Rectal smooth muscle tissue (tissue), 1 donor: ENCODE results near the gene PHACTR3.

Experiments used
- H3K27ac ChIP-seq: one replicate; pipeline ENCODE4 v1.7.0; 2013; ENCODE audit warnings: low read depth, low read length, inconsistent platforms
- H3K27me3 ChIP-seq: one replicate; pipeline ENCODE4 v1.7.0; 2013; ENCODE audit warnings: low read length; ENCODE audit not compliant: control insufficient read depth, insufficient read depth
- H3K36me3 ChIP-seq: one replicate; pipeline ENCODE4 v1.7.0; 2013; ENCODE audit warnings: low read length; ENCODE audit not compliant: control insufficient read depth, insufficient read depth
- H3K4me1 ChIP-seq: one replicate; pipeline ENCODE4 v1.7.0; 2013; ENCODE audit warnings: low read length; ENCODE audit not compliant: control insufficient read depth, insufficient read depth
- H3K4me3 ChIP-seq: one replicate; pipeline ENCODE4 v1.7.0; 2013; ENCODE audit warnings: low read length
- H3K9ac ChIP-seq: one replicate; pipeline ENCODE4 v1.7.0; 2013; ENCODE audit warnings: low read length

The PHACTR3 gene

DNA sequence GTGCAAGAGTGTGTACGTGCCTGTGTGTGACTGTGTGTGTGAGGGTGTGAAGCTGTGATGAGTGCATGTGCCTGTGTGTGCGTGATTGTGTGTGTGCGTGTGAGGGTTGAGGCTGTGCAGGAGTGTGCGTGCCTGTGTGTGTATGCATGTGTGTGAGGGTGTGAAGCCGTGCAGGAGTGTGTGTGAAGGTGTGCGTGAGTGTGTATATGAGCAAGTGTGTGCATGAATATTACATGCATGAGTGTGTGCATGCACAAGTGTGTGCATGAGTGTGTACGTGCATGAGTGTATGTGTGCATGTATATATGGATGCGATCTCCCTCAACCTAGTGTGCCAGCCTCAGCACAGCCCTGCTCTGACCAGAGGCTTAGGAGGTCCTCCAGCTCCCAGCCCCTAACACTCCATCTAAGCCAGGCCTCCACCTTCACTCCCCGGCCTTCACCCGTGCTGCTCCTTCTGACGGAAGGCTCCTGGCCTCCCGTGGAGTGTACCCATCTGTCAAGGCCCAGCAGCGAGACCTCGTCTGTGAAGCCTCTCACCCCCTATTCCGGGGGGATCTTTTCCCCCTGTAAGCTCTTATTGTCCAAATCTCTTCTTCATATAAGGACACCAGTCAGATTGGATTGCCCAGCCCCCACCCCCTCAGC is 19.9 kb upstream of the PHACTR3 start:
- Histone ChIP-seq H3K4me1 (no peaks in the 10 kb centered on the region), H3K36me3 (no peaks in the 10 kb centered on the region), H3K27me3 (peaks cover 5% of the 10 kb centered on the region), H3K9ac (no peak overlapping the region), H3K4me3 (no peak overlapping the region), H3K27ac (no peak overlapping the region)

DNA sequence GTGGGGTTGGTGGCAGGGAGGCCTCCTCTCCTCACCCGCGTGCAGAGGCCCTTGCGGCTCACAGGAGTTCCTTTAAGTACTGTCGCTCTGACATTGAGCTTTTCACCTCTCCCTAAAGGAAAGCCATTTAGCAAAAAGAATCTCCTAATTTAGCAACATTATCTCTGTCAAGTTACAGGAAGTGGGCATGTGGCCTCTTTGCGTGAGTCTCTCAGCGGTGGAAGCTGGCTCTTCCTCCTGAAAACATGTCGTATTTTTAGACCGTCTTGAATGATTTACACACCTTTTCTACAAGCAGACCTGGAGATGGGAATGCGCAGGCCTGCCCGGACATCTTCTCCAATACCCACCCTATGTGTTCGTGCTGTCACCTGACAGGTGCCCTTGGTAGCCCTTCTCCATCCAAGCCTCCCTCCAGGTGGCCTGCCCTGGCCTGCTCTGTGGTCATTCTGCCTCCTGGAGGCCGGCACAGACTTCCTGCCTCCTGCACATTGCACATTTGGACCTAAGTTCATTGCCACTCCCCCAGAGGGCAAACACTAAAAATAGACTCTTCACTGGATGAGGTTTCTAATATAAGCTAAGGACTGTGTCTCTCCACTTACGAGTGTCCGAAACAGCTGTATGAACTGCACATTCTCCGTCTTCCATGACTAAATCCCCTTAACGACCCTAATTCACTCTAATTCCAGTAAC is 18.5 kb upstream of the PHACTR3 start:
- Histone ChIP-seq H3K36me3 (no peaks in the 10 kb centered on the region), H3K4me3 (no peak overlapping the region), H3K27ac (no peak overlapping the region), H3K27me3 (peaks cover 2% of the 10 kb centered on the region), H3K4me1 (no peaks in the 10 kb centered on the region), H3K9ac (no peak overlapping the region)

DNA sequence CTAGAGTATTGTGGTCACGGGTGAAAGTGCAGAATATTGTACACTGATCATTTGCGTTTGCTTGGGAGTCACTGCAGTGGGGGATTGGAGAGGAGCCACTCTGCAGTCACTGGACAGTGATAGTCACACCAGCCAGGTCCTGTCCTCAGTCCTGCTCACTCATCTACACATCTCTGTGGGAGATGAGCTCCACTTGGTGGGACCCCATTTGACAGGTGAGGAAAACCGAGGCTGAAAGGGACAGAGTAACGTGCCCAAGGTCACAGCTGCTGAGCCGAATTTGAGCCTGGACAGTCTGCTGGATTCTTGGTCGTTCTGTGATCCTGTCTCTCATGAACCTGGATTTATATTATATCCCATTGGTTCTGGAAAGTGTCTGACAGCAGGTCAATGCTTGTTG is 17.7 kb upstream of the PHACTR3 start:
- no peak overlapping the region for H3K4me3 ChIP-seq
- H3K36me3 ChIP-seq: no peaks in the 10 kb centered on the region
- H3K9ac ChIP-seq: no peak overlapping the region
- H3K4me1 ChIP-seq: no peaks in the 10 kb centered on the region
- H3K27me3 ChIP-seq: peaks cover 2% of the 10 kb centered on the region
- H3K27ac ChIP-seq: no peak overlapping the region

DNA sequence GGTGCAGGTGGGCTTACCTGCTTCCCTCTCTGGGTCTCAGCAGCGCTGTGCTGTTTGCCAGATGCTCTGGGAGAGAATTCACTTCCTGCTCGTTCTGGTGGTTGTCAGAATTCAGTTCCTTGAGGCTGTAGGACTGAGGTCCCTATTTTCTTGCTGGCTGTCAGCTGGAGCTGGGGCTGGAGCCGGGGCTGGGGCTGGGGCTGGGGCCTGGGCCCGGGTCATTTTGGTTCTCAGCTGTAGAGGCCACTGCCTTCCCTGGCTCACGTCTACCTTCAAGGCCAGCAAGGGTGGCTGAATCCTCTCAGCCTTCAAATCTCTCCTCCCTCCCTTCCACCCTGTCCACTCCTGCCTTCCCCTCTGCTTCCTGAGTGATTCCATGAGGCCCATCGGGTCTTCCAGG is 16.8 kb upstream of the PHACTR3 start:
- H3K9ac ChIP-seq: no peak overlapping the region
- H3K4me3 ChIP-seq: no peak overlapping the region
- H3K4me1 ChIP-seq: no peaks in the 10 kb centered on the region
- no peak overlapping the region for H3K27ac ChIP-seq
- H3K27me3 ChIP-seq: peaks cover 2% of the 10 kb centered on the region
- no peaks in the 10 kb centered on the region for H3K36me3 ChIP-seq

DNA sequence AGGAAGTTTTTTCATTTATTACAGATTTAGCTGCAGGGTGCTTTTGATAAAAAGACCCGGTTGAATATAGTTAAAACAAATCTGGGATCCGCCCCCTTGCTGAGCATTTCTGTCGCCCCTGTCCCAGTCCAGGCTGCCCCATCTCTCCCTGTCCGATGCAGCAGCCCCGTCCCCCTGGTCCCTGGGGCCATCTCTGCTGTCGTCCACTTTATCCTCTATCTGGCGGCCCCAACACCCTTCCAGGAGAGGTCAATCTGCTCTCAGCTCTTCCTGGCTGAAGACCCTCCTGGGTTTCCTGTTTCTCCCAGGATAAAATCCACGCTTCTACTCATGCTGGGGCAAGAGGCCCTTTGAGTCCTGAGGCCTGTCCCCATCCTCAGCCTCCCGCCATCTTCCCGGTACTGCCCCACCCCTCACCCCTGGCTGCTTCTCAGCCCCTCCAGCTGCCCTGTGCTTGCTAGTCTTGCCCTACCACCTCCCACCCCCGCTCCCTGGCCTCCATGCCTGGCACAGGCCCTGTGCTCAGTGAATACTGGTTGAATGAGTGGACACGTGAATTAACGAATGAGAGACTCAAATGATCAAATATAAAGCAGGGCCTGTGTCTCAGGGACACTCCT is 16.0 kb upstream of the PHACTR3 start:
- Histone ChIP-seq H3K27me3 (peaks cover 2% of the 10 kb centered on the region), H3K9ac (no peak overlapping the region), H3K27ac (no peak overlapping the region), H3K36me3 (no peaks in the 10 kb centered on the region), H3K4me1 (no peaks in the 10 kb centered on the region), H3K4me3 (no peak overlapping the region)

DNA sequence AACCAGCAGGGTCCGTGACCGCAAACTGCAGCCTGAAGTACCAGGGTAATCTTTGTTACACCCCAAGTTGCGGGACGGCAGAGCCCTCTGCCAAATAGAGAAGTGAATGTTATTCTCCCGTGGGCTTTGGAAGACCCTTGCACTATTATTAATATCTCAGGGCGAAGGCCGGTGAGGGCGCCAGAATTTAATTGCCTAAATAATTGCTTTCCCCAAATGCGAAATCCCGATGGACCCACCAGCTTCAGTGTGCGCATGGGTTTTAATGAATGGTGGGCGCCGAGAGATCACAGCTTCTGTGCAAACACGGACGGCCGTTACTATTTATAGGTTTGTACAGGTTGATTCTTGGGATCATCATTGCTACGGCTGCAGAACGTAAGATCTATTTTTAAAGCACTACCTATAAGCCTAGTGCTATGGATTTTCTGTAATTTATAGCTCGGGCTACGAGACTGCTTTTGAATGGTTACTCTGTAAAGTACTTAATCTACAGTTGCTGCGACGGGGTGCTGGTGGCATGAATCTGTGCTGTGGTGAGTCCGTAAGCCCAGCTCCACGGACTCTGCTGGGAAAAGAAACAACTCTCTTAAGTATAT is 15.2 kb upstream of the PHACTR3 start:
- no peak overlapping the region for H3K27ac ChIP-seq
- no peaks in the 10 kb centered on the region for H3K4me1 ChIP-seq
- H3K4me3 ChIP-seq: no peak overlapping the region
- H3K36me3 ChIP-seq: no peaks in the 10 kb centered on the region
- H3K9ac ChIP-seq: no peak overlapping the region
- peaks cover 2% of the 10 kb centered on the region for H3K27me3 ChIP-seq

DNA sequence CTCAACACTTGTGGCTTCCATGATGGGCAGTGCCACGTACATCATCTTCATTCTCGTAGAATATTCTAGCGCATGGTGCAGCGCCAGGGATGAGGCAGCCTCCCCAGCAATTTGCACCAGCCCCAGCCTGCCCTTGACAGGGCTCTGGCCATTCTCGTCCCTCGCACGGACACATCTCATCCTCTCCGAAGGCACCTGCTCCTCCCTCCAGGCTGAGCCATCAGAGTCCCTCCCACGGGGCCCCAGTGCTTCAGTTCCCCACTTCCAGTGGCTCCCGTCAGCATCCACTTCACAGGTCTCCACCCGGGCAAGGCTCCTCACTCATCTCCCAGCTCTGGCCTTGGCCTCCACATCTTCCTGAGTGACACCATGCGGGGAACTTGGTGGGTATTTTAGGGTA is 13.3 kb upstream of the PHACTR3 start:
- H3K4me1 ChIP-seq: no peaks in the 10 kb centered on the region
- peaks cover 2% of the 10 kb centered on the region for H3K27me3 ChIP-seq
- H3K4me3 ChIP-seq: no peak overlapping the region
- no peaks in the 10 kb centered on the region for H3K36me3 ChIP-seq
- H3K9ac ChIP-seq: no peak overlapping the region
- no peak overlapping the region for H3K27ac ChIP-seq

DNA sequence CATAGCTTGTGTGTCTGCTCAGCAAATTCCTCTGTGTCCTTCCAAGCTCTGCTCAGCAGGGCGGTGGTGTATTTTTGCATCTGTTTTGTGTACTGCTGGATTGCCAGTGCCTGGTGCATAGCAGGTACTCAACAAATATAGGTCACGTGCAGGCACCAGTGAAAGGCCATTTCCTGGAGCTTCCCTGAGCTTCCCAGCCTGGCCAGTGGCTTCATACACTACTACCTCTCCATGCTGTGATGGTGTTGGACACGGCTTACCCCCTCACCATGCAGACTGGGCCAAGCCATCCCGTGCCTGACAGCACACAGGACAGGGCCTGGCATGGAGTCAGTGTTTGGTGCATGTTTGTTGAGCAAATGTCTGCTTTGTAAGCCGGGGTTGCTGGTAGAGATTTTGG is 7.7 kb upstream of the PHACTR3 start:
- Histone ChIP-seq H3K4me1 (no peaks in the 10 kb centered on the region), H3K27me3 (peaks cover 5% of the 10 kb centered on the region), H3K4me3 (no peak overlapping the region), H3K9ac (no peak overlapping the region), H3K27ac (no peak overlapping the region), H3K36me3 (no peaks in the 10 kb centered on the region)

DNA sequence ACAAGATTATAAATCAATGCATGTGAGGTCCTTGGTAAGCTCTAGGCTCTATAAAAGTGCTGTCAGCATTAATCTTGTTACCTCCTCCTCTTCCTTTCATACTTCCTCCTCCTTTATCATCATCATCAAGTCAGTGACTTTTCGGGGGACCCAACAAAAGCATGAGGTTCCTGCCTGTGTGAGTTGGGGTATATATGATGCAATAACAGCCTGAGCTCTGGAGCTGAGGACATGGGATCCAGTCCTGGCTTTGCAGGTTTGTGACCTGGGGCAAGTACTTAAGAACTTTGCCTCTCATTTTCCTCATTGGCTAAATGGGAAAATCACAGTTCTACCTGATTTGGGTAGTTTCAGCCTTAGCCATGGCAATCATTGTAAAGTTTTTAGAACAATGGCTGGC is 7.1 kb upstream of the PHACTR3 start:
- H3K36me3 ChIP-seq: no peaks in the 10 kb centered on the region
- no peak overlapping the region for H3K27ac ChIP-seq
- H3K4me1 ChIP-seq: no peaks in the 10 kb centered on the region
- no peak overlapping the region for H3K9ac ChIP-seq
- peaks cover 5% of the 10 kb centered on the region for H3K27me3 ChIP-seq
- no peak overlapping the region for H3K4me3 ChIP-seq

DNA sequence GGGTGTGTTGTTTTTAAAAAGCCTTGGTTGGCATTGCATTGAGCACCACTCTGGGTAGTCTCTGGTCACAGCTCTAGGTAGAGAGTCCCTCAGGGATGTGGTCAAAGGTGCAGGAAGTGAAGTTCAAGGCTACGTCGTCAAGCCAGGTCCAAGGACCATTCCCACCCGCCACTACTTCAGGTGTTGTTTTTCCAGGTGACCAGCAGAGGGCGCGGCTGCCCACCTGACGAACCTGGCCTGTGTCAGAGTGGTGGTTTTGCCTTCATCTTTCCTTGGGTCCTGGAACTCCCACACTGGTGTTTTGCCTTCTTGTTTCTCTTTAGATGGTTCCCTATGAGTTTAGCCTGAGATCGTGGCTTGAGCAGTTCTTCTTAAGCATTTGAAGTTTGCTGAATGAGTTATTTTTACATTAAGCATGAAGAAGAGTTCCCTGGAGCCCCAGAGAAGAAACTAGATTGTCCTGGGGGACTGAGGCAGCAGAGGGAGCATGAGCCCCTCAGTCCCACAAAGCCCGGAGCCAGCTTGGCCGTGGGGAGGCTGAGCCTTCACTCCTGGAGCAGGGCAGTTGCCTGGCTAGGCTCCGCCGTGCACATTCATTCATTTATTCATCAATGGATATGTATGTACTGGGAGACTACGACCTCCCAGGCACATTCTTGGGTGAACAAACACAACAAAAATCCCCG is 5.6 kb upstream of the PHACTR3 start:
- Histone ChIP-seq H3K36me3 (no peaks in the 10 kb centered on the region), H3K9ac (no peak overlapping the region), H3K27ac (no peak overlapping the region), H3K4me1 (no peaks in the 10 kb centered on the region), H3K4me3 (no peak overlapping the region), H3K27me3 (peaks cover 10% of the 10 kb centered on the region)

DNA sequence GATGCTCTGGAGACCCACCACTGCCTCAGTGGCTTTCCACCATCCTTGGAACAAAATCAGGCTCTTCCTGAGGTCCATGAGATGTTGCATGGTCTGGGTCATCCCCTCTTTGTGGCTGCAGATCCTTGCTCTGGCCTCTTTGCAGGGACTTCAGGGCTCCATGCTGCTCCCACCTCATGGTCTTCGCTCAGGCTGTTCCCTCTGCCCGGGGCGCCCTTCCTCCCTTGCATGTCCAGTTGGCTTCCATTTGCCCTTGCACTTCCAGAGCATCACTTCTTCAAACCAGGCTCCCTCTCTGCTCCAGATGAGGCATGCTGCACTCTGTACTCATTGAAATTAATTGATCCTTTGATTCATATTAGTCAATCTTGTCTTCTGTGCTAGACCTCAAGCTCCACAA is 4.4 kb upstream of the PHACTR3 start:
- peaks cover 14% of the 10 kb centered on the region for H3K27me3 ChIP-seq
- no peaks in the 10 kb centered on the region for H3K36me3 ChIP-seq
- no peaks in the 10 kb centered on the region for H3K4me1 ChIP-seq
- H3K9ac ChIP-seq: no peak overlapping the region
- no peak overlapping the region for H3K27ac ChIP-seq
- H3K4me3 ChIP-seq: no peak overlapping the region

DNA sequence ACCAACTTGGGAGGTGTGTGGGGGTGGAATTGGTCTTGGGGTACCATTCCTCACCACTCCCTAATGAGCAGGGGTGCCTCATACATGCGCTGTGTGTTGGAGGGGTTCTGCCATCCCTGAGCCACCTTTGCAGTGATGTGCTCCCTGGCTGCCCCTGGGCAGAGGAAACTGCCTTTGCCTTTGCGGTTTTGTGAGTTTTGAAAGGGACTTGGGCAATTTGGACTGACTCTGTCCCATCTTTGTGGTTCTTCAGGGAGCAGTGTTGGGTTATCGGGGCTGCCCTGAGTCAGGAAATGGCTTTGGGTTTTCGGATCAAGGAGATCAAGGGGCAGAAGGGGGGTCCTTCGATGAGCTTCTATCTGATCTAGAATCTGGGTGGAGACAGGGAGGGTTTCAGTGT is 3.9 kb upstream of the PHACTR3 start:
- H3K4me3 ChIP-seq: no peak overlapping the region
- no peaks in the 10 kb centered on the region for H3K4me1 ChIP-seq
- peaks cover 18% of the 10 kb centered on the region for H3K27me3 ChIP-seq
- H3K27ac ChIP-seq: no peak overlapping the region
- H3K36me3 ChIP-seq: no peaks in the 10 kb centered on the region
- no peak overlapping the region for H3K9ac ChIP-seq
